Endothelial cell of umbilical vein (primary cell): Measurements from ENCODE around the gene RNASE8. TPM values are rescaled to one million over a fixed set of nuclear protein-coding genes. Genes with fewer than 3 reads are reported as not detected.
A peak's percentile ranks its signal among the peaks of the same experiment; 100 is the strongest.

Experiments
- BruUV-seq: library from RNA; stranded (reverse); fragments of 400-500 nt; replicated peaks from 2 replicates; lab custom pipeline; 2021; lab: Mats Ljungman, UMichigan
- CTCF ChIA-PET: fragments of 300-600, 350-600 bp; sonication (Branson Sonifier 250); formaldehyde crosslinking; loops from one replicate; lab custom pipeline; 2021; ENCODE audit warnings: antibody characterized with exemption, inconsistent platforms; lab: Charles Lee
- POLR2A ChIA-PET: fragments of 300-600, 350-600 bp; sonication (Branson Sonifier 250); formaldehyde crosslinking; loops from one replicate; lab custom pipeline; 2021; ENCODE audit warnings: antibody characterized with exemption, inconsistent platforms; lab: Charles Lee
- DNase-seq: peaks from one replicate; pipeline ENCODE4 v3.0.0-alpha.2; 2011; ENCODE audit warnings: low read depth, low spot score
- FAIRE-seq: peaks from 2 replicates; lab custom pipeline; 2011; peaks lifted over from hg19 to GRCh38; lab: Jason Lieb, UNC
- H2AFZ ChIP-seq: 2 replicates; pipeline ENCODE4 v1.6.0; 2012; ENCODE audit warnings: low read depth, low read length, control low read depth, inconsistent platforms
- H3K27ac ChIP-seq: 2 replicates; pipeline ENCODE4 v1.5.1; 2011; ENCODE audit warnings: low read depth, mild to moderate bottlenecking, control low read depth, low read length, moderate library complexity; ENCODE audit not compliant: insufficient read depth
- H3K27me3 ChIP-seq, 2 experiments: 2 replicates each; pipeline versions ENCODE4 v1.6.0 to v1.6.1; 2011; ENCODE audit warnings: low read length in 2 of 2, mixed read lengths in 1 of 2; ENCODE audit not compliant: control insufficient read depth in 2 of 2, insufficient read depth in 2 of 2
- H3K36me3 ChIP-seq, 2 experiments: 2 replicates in 1 of 2; 3 replicates in 1 of 2; pipeline ENCODE4 v1.5.1; 2011; ENCODE audit warnings: low read length in 2 of 2, mild to moderate bottlenecking in 1 of 2, moderate library complexity in 1 of 2; ENCODE audit not compliant: control insufficient read depth in 2 of 2, insufficient read depth in 2 of 2; ENCODE audit errors: extremely low read depth in 1 of 2
- H3K4me1 ChIP-seq: 3 replicates; pipeline ENCODE4 v1.5.1; 2011; ENCODE audit warnings: mild to moderate bottlenecking, low read length; ENCODE audit not compliant: control insufficient read depth, insufficient read depth; ENCODE audit errors: extremely low read depth
- H3K4me2 ChIP-seq: 2 replicates; pipeline ENCODE4 v1.6.1; 2011; ENCODE audit warnings: low read length, control low read depth, mixed read lengths; ENCODE audit not compliant: insufficient read depth
- H3K4me3 ChIP-seq, 3 experiments: fragments of 200-600 bp in 1 of 3; sonication (generic), shearing (Covaris generic) in 1 of 3; replicated peaks in 1 of 3; 2 replicates each; pipeline ENCODE4 v1.5.1; 2011 to 2016; ENCODE audit warnings: control low read depth in 3 of 3, low read length in 3 of 3, mild to moderate bottlenecking in 2 of 3, inconsistent platforms in 1 of 3, low read depth in 1 of 3, moderate library complexity in 1 of 3; ENCODE audit not compliant: insufficient read depth in 1 of 3
- H3K79me2 ChIP-seq: 2 replicates; pipeline ENCODE4 v1.6.0; 2012; ENCODE audit warnings: low read length, inconsistent platforms; ENCODE audit not compliant: control insufficient read depth, insufficient read depth
- H3K9ac ChIP-seq: replicated peaks from 2 replicates; pipeline ENCODE3; 2011; ENCODE audit warnings: low read length, control low read depth; ENCODE audit not compliant: insufficient read depth; ENCODE audit errors: extremely low read depth
- H3K9me1 ChIP-seq: replicated peaks from 3 replicates; pipeline ENCODE4 v1.6.0; 2011; ENCODE audit warnings: mild to moderate bottlenecking, low read length; ENCODE audit not compliant: control insufficient read depth, insufficient read depth; ENCODE audit errors: extremely low read depth
- H3K9me3 ChIP-seq: replicated peaks from 2 replicates; pipeline ENCODE4 v1.5.1; 2012; ENCODE audit warnings: low read length, inconsistent platforms; ENCODE audit not compliant: control insufficient read depth, insufficient read depth
- H4K20me1 ChIP-seq: replicated peaks from 2 replicates; pipeline ENCODE3; 2011; ENCODE audit warnings: mild to moderate bottlenecking, low read length; ENCODE audit not compliant: control insufficient read depth, insufficient read depth; ENCODE audit errors: extremely low read depth
- CTCF ChIP-seq, 2 donors: IDR thresholded peaks; 1 replicate in 1 of 2; 2 replicates in 1 of 2; pipeline ENCODE4 v1.5.1; 2011; ENCODE audit warnings: low read length in 2 of 2, mild to moderate bottlenecking in 2 of 2, moderate library complexity in 2 of 2, control low read depth in 1 of 2, inconsistent platforms in 1 of 2, low read depth in 1 of 2; ENCODE audit not compliant: insufficient read depth in 1 of 2; ENCODE audit errors: extremely low read depth in 1 of 2
- GATA2 ChIP-seq: IDR thresholded peaks from 2 replicates; pipeline ENCODE4 v1.7.0; 2011; ENCODE audit warnings: low read depth, mild to moderate bottlenecking, moderate library complexity, mixed read lengths, low read length; ENCODE audit not compliant: insufficient read length, insufficient read depth
- dilution Hi-C: fragments of 300-500 bp; cut with MboI; formaldehyde crosslinking; loops from one replicate; pipeline ENCODE4 v1.15.0; 2019; ENCODE audit warnings: low sequenced_read_pairs; ENCODE audit not compliant: extremely low pct_ligation_motif_present
- intact Hi-C: fragments of 100-400 bp; cut with micrococcal nuclease; formaldehyde crosslinking; loops from one replicate; pipeline ENCODE4 v1.10.0; 2022
- polyA plus RNA-seq, 4 experiments: library from polyadenylated mRNA; depleted of rRNA in 3 of 4; stranded (reverse) in 3 of 4; unstranded in 1 of 4; fragments of >200 nt; gene quantifications; 2 replicates each; pipeline versions ENCODE4 v1.2.1 to v1.2.3, GENCODE V29; 2011 to 2012; ENCODE audit warnings: missing spikeins in 1 of 4
- total RNA-seq: library from RNA; stranded (reverse); gene quantifications from 2 replicates; pipeline ENCODE4 v1.2.3, GENCODE V29; 2021

The RNASE8 gene
- total and polyA plus RNA-seq, 2 donors (not counting 3 experiments of a cell fraction or from before 2014, with no cell fraction given), result not detected

DNA sequence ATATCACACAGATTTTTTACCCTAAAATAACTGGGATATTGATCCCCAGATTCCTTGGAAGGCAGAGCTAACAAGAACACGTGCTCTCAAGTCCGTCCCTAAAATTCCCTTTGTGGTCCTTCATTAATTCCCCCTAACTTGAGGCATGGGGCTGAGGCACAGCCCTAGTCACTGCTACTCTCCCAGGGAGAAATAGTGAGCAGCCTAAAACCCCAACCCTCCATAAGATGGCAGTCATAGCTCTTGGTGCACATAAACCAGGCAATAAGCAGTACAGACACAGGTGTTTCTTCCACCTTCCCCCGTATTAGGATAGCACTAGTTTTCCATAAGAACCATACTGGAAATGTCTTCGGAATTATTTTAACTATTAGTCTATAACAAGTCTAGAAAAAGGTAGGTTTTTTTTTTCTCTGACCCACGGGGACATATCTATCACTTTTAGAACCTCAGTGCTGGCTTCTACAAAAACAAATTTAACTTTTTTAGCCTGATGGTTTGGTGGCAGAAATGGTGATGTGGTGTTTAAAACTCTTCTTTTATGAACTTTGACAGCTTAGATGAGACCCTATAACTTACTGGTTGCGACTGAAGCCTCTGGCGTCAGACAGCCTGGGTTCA, 9.4 kb downstream of the RNASE8 start:
- BruUV-seq, result no TSS peak
- peaks cover 10% of the 10 kb centered on the region for H3K4me1 ChIP-seq
- H3K36me3 ChIP-seq, result no peaks in the 10 kb centered on the region
- no peak overlapping the region for H3K4me3 ChIP-seq
- no peak for FAIRE-seq
- peaks cover 26 to 52% of the 10 kb centered on the region in 2 experiments for H3K27me3 ChIP-seq
- H3K9ac ChIP-seq, result no peak overlapping the region
- no peak overlapping the region for H3K27ac ChIP-seq
- dilution Hi-C loops (no loop called here), intact Hi-C loops (no loop called here)
- TF ChIP-seq CTCF (IDR thresholded peaks at IDR 0.05; ENCODE audit: extremely low read depth in 1 of 2, insufficient read depth in 1 of 2, low read depth in 1 of 2, low read length in 2 of 2) (peak in 1 of 2 donors; percentile 5), GATA2 (no peak)
- no peak for DNase-seq
- no peaks in the 10 kb centered on the region for H3K9me3 ChIP-seq
- H2AFZ ChIP-seq, result no peak overlapping the region
- H4K20me1 ChIP-seq, result no peaks in the 10 kb centered on the region
- CTCF ChIA-PET, result interaction anchor here (0.9 to 4.3 kb wide), 8 partner anchors 20 to 69 kb away, joined by 3 to 203 read pairs (median 8); partner anchors contain the start of gene TMEM253
- H3K79me2 ChIP-seq, result no peaks in the 10 kb centered on the region
- H3K4me2 ChIP-seq, result no peak overlapping the region
- POLR2A ChIA-PET, result no interaction called here
- H3K9me1 ChIP-seq, result no peaks in the 10 kb centered on the region
